Activated B cell treated with CpG ODN at 0.5 μM for 24 hours (primary cell): Measurements from ENCODE around the gene ZNF324B. TPM values are rescaled to one million over a fixed set of nuclear protein-coding genes. Genes with fewer than 3 reads are reported as not detected.
"Not testable (repeated sequence)": the region's sequence is repeated elsewhere in the genome, so short reads cannot be mapped to it uniquely, and the experiment has no call there.

ENCODE experiments used
- ATAC-seq: fragments of 200-7000 bp; cut with Tn5 transposase; one replicate; pipeline ENCODE4 v1.10.0; 2021; ENCODE audit warnings: low read depth, mild to moderate bottlenecking, moderate library complexity
- CTCF ChIA-PET: fragments of 350-600 bp; sonication (Branson Sonifier 250); formaldehyde crosslinking; loops from one replicate; lab custom pipeline; 2021; ENCODE audit warnings: antibody characterized with exemption; lab: Charles Lee
- POLR2A ChIA-PET: fragments of 350-600 bp; sonication (Branson Sonifier 250); formaldehyde crosslinking; loops from one replicate; lab custom pipeline; 2021; ENCODE audit warnings: antibody characterized with exemption; lab: Charles Lee
- DNase-seq: peaks from one replicate; pipeline ENCODE4 v3.0.0; 2022
- H3K27ac Mint-ChIP-seq: one replicate; pipeline ENCODE4 v1.8.0; 2020; ENCODE audit warnings: mixed read lengths
- H3K27me3 Mint-ChIP-seq: one replicate; pipeline ENCODE4 v1.8.0; 2021; ENCODE audit warnings: mixed read lengths
- H3K36me3 Mint-ChIP-seq: one replicate; pipeline ENCODE4 v1.8.0; 2021; ENCODE audit warnings: low read depth, mixed read lengths
- H3K4me1 Mint-ChIP-seq: one replicate; pipeline ENCODE4 v1.8.0; 2021; ENCODE audit warnings: mixed read lengths
- H3K4me3 Mint-ChIP-seq: one replicate; pipeline ENCODE4 v1.8.0; 2020; ENCODE audit warnings: mild to moderate bottlenecking, mixed read lengths
- H3K9me3 Mint-ChIP-seq: one replicate; pipeline ENCODE4 v1.8.0; 2020; ENCODE audit warnings: mixed read lengths
- CTCF ChIP-seq: fragments of 200-600 bp; IDR thresholded peaks from one replicate; pipeline ENCODE4 v1.8.0; 2022; ENCODE audit warnings: antibody characterized with exemption, mild to moderate bottlenecking
- intact Hi-C: fragments of 100-400 bp; cut with micrococcal nuclease; formaldehyde crosslinking; loops from one replicate; pipeline ENCODE4 v1.15.1; 2024
- total RNA-seq: library from RNA; stranded (reverse); gene quantifications from 2 replicates; pipeline ENCODE4 v1.2.3, GENCODE V29; 2022

The ZNF324B gene
- total RNA-seq, result 11.1 and 11.7 TPM in 2 replicates

DNA sequence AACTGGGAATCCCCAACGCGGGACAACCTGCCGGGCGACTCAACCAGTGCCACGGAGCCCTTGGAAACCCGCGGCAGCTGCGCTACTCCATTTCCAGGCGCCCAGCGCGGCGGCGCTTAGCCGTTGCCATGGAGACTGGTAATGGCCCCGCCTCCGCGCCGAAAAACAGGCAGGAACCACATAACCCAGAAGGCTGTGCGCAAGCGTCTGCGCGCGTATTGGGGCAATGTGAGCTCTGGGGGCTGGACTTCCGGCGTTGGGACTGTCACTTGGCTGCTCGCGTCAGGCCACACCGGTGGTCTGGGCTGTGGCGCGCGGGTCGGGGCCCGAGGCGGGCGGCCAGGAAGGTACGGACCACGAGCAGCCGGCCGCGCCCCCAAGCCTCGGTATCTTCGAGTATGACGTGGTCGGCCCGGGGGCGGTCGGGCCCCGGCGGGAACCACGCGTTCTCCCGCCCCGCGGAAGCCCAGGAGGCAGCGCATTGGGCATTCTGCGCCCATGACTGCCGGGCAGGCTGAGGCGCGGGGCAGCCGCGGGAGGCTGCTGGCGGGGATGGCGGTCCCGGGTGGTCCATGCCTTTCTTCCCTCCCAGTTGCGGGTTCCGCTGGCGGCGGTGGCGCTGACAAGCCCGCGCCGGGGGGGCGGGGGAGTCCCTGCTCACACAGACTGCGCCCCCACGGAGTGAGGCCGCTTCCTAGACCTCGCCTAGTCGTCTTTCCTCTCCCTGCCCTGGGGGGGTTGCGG, at the start of gene ZNF324B:
Gene ZNF324B (plus strand): TSS at position 265 of the 744 bp plus-strand sequence. CDS start 2,080 bp downstream, outside the sequence.
- DNase-seq (peak; percentile 94), ATAC-seq (peak; percentile 98)
- Mint-ChIP-seq H3K27me3 (peaks cover 15% of the 10 kb centered on the region), H3K27ac (peak within 1 kb of the TSS; percentile 79), H3K36me3 (peaks cover 23% of the 10 kb centered on the region), H3K4me1 (peaks cover 16% of the 10 kb centered on the region), H3K4me3 (peak within 1 kb of the TSS; percentile 86), H3K9me3 (peaks cover 3% of the 10 kb centered on the region)
- intact Hi-C loops, result loop anchor here (1.0 to 2.0 kb wide), 6 partner anchors 11 to 71 kb away; partner anchors contain the start of genes ZNF132, ZNF446, ZNF584 and ZNF837
- ChIA-PET CTCF (no interaction called here), POLR2A (interaction anchor here (0.6 to 1.6 kb wide), 18 partner anchors 11 to 173 kb away, joined by 3 to 13 read pairs (median 4); partner anchors contain the start of genes CHMP2A, ERVK3-1, TRIM28 and ZBTB45)
- no peak for TF ChIP-seq CTCF

GRCh38 chr19:58401840-58402421, 49.5 kb upstream of the ZNF324B start:
- POLR2A ChIA-PET, result interaction anchor here (0.6 to 2.2 kb wide), 7 partner anchors 15 to 118 kb away, joined by 3 to 10 read pairs (median 3); partner anchors contain the start of genes RPS5, ZBTB45, ZNF132 and ZNF497
- CTCF ChIA-PET, result no interaction called here

DNA sequence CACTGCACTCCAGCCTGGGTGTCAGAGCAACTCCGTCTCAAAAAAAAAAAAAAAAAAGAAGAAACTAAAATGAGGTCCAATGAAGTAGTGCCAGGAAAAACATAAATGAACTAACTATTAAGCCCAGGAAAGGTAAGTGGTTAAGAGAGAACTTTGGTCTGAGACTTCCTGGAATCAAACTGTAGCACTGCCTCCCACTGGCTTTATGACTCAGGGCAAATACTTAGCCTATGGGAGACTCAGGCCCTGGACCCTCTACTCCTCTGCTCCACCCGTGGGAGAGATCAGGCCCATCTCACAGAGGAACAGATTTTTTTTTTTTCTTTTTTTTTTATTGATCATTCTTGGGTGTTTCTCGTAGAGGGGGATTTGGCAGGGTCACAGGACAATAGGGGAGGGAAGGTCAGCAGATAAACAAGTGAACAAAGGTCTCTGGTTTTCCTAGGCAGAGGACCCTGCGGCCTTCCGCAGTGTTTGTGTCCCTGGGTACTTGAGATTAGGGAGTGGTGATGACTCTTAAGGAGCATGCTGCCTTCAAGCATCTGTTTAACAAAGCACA, 47.4 kb upstream of the ZNF324B start:
- H3K27me3 Mint-ChIP-seq, H3K9me3 Mint-ChIP-seq, H3K36me3 Mint-ChIP-seq, CTCF ChIA-PET, H3K4me3 Mint-ChIP-seq, DNase-seq, ATAC-seq, H3K27ac Mint-ChIP-seq: not testable (repeated sequence)
- POLR2A ChIA-PET, result interaction anchor here (1.0 to 2.2 kb wide), 2 partner anchors 22 to 36 kb away, joined by 3 to 10 read pairs; partner anchors contain the start of genes ZNF132 and ZNF837
- H3K4me1 Mint-ChIP-seq, result peaks cover 34% of the 10 kb centered on the region
- intact Hi-C loops, result loop anchor here (10.0 kb wide), 1 partner anchor 309 kb away; the partner anchor contains the start of gene ZSCAN18

More at GRCh38 chr19:58401840-58402421, 49.5 kb upstream of the ZNF324B start:
- intact Hi-C loops, result loop anchor here (1.0 to 10.0 kb wide), 15 partner anchors 15 to 721 kb away; partner anchors contain the start of genes ERVK3-1, RPS5, TRIM28 and ZNF132
- TF ChIP-seq CTCF, result no peak
- Mint-ChIP-seq H3K27ac (no peak overlapping the region), H3K4me3 (peak overlapping the region; percentile 92), H3K4me1 (peaks cover 18% of the 10 kb centered on the region), H3K9me3 (no peaks in the 10 kb centered on the region), H3K27me3 (peaks cover 7% of the 10 kb centered on the region), H3K36me3 (no peaks in the 10 kb centered on the region)
- no peak for DNase-seq
- no peak for ATAC-seq

- DNase-seq, result no peak
- POLR2A ChIA-PET, result interaction anchor here (1.1 to 1.7 kb wide), 5 partner anchors 33 to 168 kb away, joined by 3 to 26 read pairs (median 4); partner anchors contain the start of genes ZNF132, ZNF324B and ZNF497
- no peak for TF ChIP-seq CTCF
- no peak for ATAC-seq
- Mint-ChIP-seq H3K4me1 (peaks cover 32% of the 10 kb centered on the region), H3K4me3 (peak overlapping the region; percentile 95), H3K36me3 (peaks cover 5% of the 10 kb centered on the region), H3K9me3 (no peaks in the 10 kb centered on the region), H3K27ac (peak overlapping the region; percentile 92), H3K27me3 (no peaks in the 10 kb centered on the region)
- CTCF ChIA-PET, result interaction anchor here (1.2 to 1.3 kb wide), 2 partner anchors 44 to 62 kb away, joined by 3 read pairs; partner anchors contain the start of gene ZNF497
- intact Hi-C loops, result loop anchor here (10.0 kb wide), 1 partner anchor 312 kb away; the partner anchor contains the start of gene ZSCAN18
These were observed 44.4 kb upstream of the ZNF324B start for GRCh38 chr19:58406818-58407657.
